Osteocyte (in vitro differentiated cells): Measurements from ENCODE around the gene CACNA1A. TPM values are rescaled to one million over a fixed set of nuclear protein-coding genes. Genes with fewer than 3 reads are reported as not detected.

ENCODE experiments used
- DNase-seq: peaks from one replicate; pipeline ENCODE4 v3.0.0; 2021; ENCODE audit warnings: mixed read lengths; ENCODE audit not compliant: unreplicated experiment; ENCODE audit errors: extremely low spot score
- H3K27ac Mint-ChIP-seq: one replicate; pipeline ENCODE4 v1.8.0; 2021; ENCODE audit warnings: mild to moderate bottlenecking, mixed read lengths; ENCODE audit not compliant: unreplicated experiment
- H3K27me3 Mint-ChIP-seq: one replicate; pipeline ENCODE4 v1.8.0; 2021; ENCODE audit warnings: mixed read lengths; ENCODE audit not compliant: unreplicated experiment
- H3K36me3 Mint-ChIP-seq: one replicate; pipeline ENCODE4 v1.8.0; 2021; ENCODE audit warnings: mixed read lengths; ENCODE audit not compliant: unreplicated experiment
- H3K4me1 Mint-ChIP-seq: one replicate; pipeline ENCODE4 v1.8.0; 2021; ENCODE audit warnings: mixed read lengths; ENCODE audit not compliant: unreplicated experiment
- H3K4me3 Mint-ChIP-seq: one replicate; pipeline ENCODE4 v1.8.0; 2021; ENCODE audit warnings: mild to moderate bottlenecking, moderate library complexity, mixed read lengths; ENCODE audit not compliant: unreplicated experiment
- H3K9me3 Mint-ChIP-seq: one replicate; pipeline ENCODE4 v1.8.0; 2021; ENCODE audit warnings: mixed read lengths; ENCODE audit not compliant: unreplicated experiment
- long read RNA-seq: library from polyadenylated mRNA; unstranded; transcript quantifications from one replicate; pipeline ENCODE4 v2.0.0, GENCODE V29; 2021
- total RNA-seq: library from RNA; stranded (reverse); gene quantifications from 2 replicates; pipeline ENCODE4 v1.2.1, GENCODE V29; 2021
- TF ChIP-seq, protein P1 (sequence below): fragments of 200-600 bp; sonication (generic); IDR thresholded peaks from 2 replicates; pipeline ENCODE4 v1.5.0; 2021; ENCODE audit warnings: antibody characterized with exemption, mild to moderate bottlenecking, moderate library complexity

The CACNA1A gene
- 2.2 and 2.3 TPM in 2 replicates for total RNA-seq
- long read RNA-seq = 0 reads

DNA sequence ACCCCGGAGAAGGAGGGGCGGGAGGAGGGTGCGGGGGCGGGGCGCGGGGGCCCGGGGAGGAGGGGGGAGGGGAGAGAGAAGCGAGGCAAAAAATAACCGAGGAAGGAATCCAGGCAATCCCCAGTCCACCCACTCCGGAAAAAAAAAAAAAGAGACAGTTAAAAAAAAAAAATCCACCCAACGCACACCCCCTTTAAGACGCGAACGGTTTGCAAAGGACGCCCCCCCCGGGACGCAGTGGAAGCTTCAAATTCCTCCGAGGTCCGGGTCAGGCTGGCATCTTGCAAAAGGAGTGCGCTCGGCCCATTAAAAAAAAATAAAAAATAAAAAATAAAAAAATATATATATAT lies at the start of gene CACNA1A:
CACNA1A (minus strand) TSS at position 9 of the 350 bp plus-strand sequence. CDS start 255 bp downstream, outside the sequence.
- no peak for DNase-seq

DNA sequence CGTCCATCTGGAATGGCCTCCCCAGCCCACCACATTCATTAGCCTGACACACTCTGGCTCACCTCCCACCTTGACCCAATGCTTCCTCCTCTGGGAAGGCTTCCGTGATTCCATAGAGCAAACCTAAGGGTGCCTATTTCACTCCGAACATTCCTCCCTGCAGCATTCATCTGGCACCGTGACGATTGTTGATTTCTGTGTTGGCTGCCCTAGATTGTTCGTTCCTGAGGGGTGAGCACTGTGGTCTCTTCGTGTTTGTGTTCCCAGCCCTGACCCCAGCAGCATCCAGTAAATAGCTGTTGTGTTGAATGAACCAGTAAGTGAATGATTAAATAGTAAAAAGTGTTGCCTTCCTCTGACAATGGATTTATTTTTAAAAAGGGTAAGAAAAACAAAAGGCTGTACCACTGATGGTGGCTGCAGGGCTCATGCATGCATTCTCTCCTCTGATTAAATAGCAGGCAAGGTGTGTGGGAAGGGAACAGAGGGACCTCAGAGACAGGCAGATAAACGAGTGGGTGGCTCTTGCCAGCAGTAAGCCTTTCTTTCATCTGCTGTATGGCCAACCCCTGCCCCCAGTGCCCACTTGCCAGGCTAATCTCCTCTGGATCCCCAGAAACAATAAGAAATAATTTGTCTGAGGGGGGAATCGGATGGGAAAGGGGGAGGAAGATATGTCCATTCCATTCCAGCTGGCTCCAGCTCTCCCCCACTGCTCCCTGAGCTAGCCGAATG lies 48.4 kb upstream of the CACNA1A start:
- Mint-ChIP-seq H3K4me1 (no peaks in the 10 kb centered on the region), H3K36me3 (no peaks in the 10 kb centered on the region), H3K27me3 (peaks cover 11% of the 10 kb centered on the region), H3K4me3 (no peak overlapping the region), H3K9me3 (no peaks in the 10 kb centered on the region), H3K27ac (no peak overlapping the region)
- TF ChIP-seq, protein P1, sequence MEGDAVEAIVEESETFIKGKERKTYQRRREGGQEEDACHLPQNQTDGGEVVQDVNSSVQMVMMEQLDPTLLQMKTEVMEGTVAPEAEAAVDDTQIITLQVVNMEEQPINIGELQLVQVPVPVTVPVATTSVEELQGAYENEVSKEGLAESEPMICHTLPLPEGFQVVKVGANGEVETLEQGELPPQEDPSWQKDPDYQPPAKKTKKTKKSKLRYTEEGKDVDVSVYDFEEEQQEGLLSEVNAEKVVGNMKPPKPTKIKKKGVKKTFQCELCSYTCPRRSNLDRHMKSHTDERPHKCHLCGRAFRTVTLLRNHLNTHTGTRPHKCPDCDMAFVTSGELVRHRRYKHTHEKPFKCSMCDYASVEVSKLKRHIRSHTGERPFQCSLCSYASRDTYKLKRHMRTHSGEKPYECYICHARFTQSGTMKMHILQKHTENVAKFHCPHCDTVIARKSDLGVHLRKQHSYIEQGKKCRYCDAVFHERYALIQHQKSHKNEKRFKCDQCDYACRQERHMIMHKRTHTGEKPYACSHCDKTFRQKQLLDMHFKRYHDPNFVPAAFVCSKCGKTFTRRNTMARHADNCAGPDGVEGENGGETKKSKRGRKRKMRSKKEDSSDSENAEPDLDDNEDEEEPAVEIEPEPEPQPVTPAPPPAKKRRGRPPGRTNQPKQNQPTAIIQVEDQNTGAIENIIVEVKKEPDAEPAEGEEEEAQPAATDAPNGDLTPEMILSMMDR = no peak
- DNase-seq = no peak

More for the DNA sequence above, at the start of gene CACNA1A:
- peaks cover 1% of the 10 kb centered on the region for H3K4me1 Mint-ChIP-seq
- H3K4me3 Mint-ChIP-seq = peak within 1 kb of the TSS; percentile 53
- no peaks in the 10 kb centered on the region for H3K36me3 Mint-ChIP-seq
- H3K9me3 Mint-ChIP-seq = no peaks in the 10 kb centered on the region
- TF ChIP-seq, protein P1 = no peak
- H3K27ac Mint-ChIP-seq = no peak within 1 kb of the TSS
- peaks cover 56% of the 10 kb centered on the region for H3K27me3 Mint-ChIP-seq

DNA sequence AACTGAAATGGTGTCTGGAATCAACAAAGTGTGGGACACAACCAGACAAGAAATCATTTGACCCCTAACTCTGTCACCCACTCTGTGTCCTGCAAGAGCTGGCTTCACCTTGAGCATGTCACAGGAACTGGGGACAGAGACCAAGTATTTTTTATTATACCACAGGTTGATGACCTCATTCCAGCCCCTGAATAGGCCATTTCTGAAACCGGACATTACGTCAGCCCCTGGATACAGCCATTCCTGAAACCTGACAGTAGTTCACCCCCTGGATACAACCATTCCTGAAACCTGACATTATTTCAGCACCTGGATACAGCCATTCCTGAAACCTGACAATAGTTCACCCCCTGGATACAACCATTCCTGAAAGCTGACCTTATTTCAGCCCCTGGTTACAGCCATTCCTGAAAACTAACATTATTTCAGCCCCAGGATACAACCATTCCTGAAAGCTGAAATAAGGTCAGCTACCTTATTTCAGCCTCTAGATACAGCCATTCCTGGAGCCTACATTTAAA lies 47.7 kb upstream of the CACNA1A start:
- Mint-ChIP-seq H3K27ac (no peak overlapping the region), H3K4me1 (no peaks in the 10 kb centered on the region), H3K27me3 (peaks cover 11% of the 10 kb centered on the region), H3K36me3 (no peaks in the 10 kb centered on the region), H3K9me3 (no peaks in the 10 kb centered on the region), H3K4me3 (no peak overlapping the region)
- TF ChIP-seq, protein P1 = no peak
- no peak for DNase-seq

DNA sequence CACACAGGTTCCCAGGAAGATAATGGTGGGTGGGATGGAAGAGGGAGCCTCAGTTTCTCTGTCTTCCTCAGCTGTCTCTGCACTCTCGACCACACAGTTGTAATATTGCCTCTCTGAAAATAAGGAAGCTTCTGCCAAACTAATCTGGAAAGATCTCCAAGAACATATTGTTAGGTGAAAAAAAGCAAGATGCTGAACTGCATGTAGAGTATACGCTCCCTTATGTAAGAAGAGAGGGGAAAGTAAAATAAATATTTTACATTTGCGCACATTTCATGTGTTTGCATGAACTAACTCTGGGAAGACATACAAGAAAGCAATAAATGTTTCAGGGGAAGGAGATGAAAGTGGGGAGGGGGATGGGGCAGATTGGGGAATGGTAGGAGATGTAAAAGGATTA lies 41.9 kb upstream of the CACNA1A start:
- H3K27ac Mint-ChIP-seq = no peak overlapping the region
- H3K27me3 Mint-ChIP-seq = no peaks in the 10 kb centered on the region
- no peaks in the 10 kb centered on the region for H3K36me3 Mint-ChIP-seq

DNA sequence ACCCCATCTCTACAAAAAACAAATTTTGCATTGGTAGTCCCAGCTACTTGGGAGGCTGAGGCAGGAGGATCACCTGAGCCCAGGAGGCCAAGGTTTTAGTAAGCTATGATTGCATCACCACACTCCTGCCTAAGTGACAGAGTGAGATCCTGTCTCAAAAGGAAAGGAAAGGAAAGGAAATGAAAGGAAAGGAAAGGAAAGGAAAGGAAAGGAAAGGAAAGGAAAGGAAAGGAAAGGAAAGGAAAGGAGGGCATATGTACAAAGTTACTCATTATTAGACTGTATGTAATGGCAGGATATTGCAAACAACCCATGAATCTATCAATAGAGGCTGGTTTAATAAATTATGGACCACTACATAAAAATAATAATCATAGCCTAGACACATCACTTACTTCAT lies 40.8 kb upstream of the CACNA1A start:
- no peak overlapping the region for H3K4me3 Mint-ChIP-seq

More for the DNA sequence above, 41.9 kb upstream of the CACNA1A start:
- TF ChIP-seq, protein P1 = no peak
- DNase-seq = no peak
- no peaks in the 10 kb centered on the region for H3K9me3 Mint-ChIP-seq
- H3K4me3 Mint-ChIP-seq = no peak overlapping the region
- H3K4me1 Mint-ChIP-seq = no peaks in the 10 kb centered on the region

More for the DNA sequence above, 40.8 kb upstream of the CACNA1A start:
- TF ChIP-seq, protein P1 = no peak
- Mint-ChIP-seq H3K9me3 (no peaks in the 10 kb centered on the region), H3K4me1 (no peaks in the 10 kb centered on the region), H3K36me3 (no peaks in the 10 kb centered on the region), H3K27me3 (no peaks in the 10 kb centered on the region), H3K27ac (no peak overlapping the region)
- no peak for DNase-seq
